Fibroblast of skin of left biceps (primary cell): ENCODE measurements around the gene CEP97.
"Not testable (repeated sequence)": the region's sequence is repeated elsewhere in the genome, so short reads cannot be mapped to it uniquely, and the experiment has no call there.

ENCODE experiments used
- DNase-seq, 2 experiments: peaks; one replicate each; pipeline ENCODE4 v3.0.0-alpha.2; 2013; ENCODE audit warnings: low read depth in 2 of 2

CEP97 gene

DNA sequence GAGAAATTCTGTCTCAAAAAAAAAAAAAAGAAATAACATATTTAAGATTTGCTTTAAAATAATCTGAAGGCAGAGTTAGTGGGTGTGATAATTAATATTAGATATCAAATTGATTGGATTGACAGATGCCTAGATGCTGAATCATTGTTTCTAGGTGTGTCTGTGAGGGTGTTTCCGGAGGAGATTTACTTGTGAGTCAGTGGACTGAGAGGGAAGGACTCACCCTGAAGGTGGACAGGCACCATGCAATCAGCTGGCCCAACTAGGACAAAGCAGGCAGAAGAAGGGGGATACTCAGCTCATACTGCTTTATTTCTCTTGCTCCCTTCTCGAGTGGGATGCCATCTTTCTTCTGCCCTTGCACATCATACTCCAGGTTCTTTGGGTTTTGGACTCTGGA is 21.2 kb upstream of the CEP97 start:
- no peak for DNase-seq

DNA sequence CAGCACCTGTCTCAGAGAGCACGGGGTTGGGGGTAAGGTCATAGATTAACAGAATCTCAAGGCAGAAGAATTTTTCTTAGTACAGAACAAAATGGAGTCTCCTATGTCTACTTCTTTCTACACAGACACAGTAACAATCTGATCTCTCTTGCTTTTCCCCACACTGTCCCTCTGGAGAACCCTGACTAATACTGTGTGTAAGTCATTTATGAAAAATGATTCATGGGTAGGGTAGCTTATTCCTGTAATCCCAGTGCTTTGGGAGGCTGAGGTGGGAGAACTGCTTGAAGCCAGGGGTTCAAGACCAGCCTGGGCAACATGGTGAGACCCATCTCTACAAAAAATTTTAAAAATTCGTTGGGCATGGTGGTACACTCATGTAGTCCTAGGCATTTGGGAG is 19.8 kb upstream of the CEP97 start:
- not testable (repeated sequence) for DNase-seq

DNA sequence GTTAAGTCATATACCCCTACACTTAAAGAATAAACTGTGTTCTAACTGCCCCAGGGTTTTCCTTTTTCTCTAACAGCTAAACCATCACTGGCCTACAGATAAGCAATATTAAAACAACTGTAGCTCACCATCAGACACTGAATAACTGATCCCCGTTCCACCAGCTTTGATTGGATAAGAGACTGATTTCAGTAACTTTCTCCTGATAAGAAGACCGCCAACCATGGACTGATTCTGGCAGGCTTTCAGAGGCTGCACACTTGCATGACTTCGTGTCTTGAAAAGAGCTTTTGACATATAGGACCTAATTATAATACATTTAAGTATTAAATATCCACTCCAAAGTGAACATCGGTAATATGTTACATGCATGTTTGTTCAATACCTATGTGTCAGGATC is 15.3 kb upstream of the CEP97 start:
- DNase-seq, result no peak

DNA sequence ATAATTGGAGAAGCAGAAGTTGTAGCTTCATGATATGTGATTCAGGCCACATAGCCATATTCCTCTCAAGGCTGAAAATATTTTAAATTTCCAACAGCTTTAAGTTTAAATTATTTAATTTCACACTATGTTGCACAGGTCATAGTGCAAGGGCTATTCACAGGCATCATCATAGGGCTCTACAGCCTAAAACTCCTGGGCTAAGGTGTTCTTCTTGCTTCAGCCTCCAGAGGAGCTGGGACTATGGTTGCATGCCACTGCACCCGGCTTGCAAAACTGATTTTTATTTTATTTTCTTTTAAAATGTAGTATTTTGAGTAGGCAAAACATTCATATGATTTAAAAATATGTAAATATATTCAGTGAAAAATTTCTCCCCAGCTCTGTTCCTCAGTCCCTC is 6.0 kb upstream of the CEP97 start:
- DNase-seq, result no peak

DNA sequence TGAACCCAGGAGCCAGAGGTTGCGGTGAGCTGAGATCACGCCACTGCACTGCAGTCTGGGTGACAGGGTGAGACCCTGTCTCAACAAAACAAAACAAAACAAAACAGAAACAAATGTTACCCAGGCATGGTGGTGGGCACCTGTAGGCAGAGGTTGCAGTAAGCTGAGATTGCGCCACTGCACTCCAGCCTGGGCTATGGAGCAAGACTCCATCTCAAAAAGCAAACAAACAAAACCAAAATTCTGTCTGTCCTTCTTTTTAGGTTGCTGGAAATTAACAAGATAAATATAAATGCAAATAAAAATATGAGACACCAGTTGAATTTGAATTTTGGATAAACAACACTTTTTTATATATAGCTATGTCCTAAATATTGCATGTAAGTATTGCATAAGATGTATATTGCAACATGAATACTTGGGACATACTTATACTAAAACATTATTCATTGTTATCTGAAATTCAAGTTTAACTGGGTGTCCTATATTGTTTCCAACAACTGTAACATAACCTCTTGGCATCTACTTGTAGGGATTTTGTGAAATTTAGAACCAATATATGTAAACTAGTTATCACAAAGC is 4.7 kb upstream of the CEP97 start:
- no peak for DNase-seq

DNA sequence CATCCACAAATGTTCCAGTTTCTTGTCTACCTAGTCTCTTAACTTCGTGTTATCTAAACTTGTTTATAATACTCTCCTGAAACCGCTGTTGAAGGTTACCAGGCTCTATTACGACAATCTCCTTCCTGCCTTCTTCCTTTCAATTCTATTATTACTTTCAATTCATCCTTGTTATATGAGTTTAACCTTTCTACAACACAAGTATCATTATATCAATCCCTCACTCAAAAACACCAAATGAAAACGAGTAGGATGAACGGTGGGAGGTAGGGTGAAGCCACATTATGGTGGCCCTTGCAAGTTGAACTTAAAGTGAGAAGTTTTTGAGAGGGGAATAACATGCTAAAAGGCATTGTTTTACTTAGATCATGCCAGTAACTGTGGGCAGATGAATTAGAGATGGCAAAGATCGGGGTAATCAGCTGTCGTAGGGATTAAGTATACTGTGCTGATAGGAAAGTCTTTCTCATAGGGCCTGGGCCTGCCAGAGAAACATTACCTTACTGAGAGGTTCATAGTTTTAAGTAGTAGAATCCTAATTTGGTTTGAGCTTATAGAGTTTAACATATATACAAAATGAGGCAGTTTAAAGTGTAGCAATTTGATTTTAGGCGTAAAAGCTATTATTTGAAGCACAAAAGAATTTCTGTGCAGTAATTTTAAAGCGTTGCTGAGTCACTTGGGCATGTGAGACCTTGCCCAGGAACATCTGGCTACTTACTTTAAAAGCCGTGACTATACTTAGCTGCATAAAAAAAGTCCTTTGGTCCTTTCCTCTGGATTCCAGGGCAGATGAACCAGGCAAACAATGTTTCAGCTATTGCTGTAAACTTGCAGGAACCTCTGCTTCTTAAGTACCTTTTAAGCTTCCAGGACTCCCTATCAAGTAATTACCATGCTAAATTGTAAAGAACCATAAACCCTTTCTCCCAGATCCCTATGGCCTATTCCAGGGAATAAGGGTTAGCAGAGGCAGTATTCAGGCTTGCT is 3.3 kb upstream of the CEP97 start:
- DNase-seq, result no peak

DNA sequence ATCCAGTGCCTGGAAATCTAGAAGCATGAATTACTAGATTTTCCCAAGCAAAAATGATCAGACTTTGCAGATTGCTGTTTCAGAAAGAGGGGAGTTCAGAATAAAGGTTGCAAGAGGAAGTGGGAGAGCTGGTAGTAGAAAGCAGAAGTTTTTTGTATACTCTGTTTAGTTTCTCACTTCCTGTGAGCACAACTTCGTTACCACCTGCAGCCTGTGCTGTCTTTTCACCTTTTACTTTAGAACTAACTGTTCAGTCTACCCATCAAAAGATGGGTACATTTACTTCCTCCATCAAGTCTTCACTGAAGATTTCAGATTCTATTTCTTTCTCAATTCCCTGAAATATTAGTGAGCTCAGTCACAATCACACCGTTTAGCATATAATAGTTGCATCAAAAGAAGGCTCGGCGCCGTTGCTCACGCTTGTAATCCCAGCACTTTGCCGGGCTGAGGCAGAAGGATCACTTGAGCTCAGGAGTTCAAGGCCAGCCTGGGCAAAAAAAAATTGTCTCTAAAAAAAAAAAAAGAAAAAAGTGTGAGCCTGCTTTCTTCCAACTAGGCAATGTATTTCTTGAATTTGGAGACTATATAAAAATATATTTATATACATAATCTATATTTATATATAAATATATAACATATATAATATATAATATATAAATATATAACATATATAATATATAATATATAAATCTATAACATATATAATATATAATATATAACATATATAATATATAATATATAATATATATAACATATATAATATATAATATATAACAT is 1.8 kb upstream of the CEP97 start:
- DNase-seq, result no peak

DNA sequence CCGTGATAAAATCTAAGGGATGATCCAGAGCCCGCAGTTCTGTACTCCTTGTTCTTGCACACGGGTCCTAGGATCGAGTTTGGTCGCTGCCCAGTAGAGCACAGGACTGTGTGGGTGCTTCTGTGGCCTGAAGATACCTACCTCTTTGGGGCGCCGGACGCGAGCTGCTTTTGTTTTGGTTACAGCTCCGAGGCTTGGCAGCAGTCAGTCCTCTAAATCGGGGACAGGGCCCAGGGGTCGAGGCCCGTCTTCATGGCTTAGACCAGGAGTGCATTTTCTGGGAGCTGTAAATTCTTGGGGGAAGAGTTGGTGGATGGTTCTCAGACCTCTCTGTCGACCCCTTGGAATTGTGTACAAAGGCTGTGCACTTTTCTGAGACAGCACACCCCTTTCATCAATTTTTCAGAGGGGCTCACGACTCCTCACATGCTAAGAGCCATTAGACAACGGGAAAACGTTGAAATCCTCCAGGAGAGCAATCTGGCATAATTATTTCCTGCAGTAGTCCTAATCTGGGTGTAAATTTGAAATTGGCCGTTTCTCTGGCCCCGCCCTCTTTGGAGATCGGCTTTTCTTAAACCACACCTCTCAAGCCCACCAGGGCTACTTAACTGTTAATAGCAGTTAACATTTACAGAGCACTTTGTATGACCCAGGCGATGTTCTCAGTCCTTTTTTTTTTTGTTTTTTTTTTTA is 928 bp downstream of the CEP97 start:
- DNase-seq, result no peak

DNA sequence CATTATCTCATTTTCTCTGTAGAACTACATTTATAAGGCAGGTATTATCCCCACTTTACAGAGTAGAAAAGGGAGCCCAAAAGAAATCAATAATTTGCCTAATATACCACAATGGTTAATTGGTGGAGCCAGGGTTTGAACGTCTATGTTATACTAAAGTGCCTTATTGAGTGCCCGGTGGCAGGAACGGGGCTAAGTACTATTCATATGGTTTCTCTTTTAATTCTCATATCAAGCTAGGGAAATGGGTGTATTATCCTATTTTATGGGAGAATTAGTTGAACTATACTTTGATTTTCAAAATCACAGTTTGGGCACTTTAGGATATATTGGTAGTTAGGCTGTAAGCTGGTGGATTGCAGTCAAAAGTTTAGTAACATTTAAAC is 1.5 kb downstream of the CEP97 start:
- DNase-seq, result no peak

DNA sequence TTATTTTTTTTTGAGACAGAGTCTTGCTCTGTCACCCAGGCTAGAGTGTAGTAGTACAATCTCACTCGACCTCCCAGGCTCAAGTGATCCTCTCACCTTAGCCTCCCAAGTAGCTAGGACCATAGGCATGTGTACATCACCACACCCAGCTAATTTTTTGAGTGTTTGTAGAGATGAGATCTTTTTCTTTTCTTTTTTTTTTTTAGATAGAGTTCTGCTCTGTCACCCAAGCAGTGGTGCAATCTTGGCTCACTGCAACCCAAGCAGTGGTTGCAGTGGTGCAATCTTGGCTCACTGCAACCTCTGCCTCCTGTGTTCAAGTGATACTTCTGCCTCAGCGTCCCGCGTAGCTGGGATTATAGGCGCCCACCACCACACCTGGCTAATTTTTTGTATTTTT is 5.2 kb downstream of the CEP97 start:
- DNase-seq, result no peak

DNA sequence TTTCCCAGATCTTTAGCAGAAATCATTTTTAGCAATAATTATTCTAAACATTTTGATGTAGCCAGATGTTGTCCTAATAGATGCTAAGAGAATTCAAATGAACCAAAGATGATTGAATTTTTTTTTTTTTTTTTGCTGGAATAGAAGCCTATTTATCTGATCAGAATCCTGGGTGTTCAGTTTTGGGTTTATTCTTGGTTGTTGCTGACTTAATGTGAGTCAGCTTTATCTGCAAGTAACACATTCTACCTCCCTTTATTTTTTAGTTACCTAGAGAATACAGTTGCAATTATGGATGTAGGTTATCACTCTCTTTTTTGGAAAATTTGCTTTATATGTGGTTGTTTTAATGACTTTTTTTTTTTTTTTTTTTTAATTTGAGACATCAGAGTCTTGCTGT is 6.4 kb downstream of the CEP97 start:
- no peak for DNase-seq

DNA sequence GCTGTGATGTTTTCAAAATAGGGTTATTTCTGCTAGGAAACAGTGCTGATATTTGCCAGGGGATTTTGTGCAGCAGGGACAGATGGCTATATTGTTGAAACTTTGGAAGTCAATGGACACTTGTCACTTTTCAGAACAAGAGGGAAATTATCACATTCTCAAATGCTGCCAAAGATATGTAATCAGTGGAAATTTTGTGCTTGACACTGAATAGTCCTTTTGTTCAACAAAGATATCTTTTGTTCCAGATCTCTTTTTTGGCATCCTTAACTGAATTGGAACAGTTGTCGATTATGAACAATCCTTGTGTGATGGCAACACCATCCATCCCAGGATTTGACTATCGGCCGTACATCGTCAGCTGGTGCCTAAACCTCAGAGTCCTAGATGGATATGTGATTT is 7.8 kb downstream of the CEP97 start:
- no peak for DNase-seq

DNA sequence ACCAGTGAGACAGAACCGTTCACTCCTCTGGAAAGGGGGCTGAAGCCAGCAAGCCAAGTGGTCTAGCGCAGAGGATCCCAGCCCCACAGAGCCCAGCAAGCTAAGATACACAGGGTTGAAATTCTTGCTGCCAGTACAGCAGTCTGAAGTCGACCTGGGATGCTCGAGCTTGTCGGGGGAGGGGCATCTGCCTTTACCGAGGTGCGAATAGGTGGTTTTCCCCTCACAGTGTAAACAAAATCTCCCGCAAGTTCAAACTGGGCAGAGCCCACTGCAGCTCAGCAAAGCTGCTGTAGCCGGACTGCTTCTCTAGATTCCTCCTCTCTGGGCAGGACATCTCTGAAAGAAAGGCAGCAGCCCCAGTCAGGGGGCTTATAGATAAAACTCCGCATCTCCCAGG is 11.4 kb downstream of the CEP97 start:
- no peak for DNase-seq

DNA sequence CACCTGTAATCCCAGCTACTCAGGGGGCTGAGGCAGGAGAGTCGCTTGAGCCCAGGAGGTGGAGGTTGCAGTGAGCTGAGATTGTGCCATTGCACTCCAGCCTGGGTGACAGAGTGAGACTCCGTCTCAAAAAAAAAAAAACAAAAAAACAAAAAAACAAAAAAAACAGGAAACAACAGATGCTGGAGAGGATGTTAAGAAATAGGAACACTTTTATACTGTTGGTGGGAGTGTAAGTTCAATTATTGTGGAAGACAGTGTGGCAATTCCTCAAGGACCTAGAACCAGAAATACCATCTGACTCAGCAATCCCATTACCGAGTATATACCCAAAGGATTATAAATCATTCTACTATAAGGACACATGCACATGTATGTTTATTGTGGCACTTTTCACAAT is 17.5 kb downstream of the CEP97 start:
- not testable (repeated sequence) for DNase-seq

DNA sequence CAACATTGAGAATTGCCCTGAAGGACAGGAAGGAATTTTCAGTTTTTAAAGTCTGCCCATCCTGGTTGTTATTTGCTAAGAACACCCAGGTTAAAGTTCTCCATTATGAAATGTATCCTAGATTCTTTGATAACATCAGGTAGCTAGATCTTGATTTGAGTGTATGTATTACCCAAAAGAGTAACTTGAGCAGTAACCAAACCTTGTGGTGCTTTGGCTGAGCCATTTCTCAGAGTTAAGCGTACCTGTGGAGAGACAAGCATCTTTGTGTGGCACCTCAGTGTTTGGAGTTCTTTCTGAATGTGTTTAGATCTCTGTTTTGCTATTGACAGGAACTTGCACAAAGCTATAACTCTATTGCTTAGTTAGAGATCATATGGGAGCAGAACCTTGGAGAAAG is 20.4 kb downstream of the CEP97 start:
- no peak for DNase-seq

DNA sequence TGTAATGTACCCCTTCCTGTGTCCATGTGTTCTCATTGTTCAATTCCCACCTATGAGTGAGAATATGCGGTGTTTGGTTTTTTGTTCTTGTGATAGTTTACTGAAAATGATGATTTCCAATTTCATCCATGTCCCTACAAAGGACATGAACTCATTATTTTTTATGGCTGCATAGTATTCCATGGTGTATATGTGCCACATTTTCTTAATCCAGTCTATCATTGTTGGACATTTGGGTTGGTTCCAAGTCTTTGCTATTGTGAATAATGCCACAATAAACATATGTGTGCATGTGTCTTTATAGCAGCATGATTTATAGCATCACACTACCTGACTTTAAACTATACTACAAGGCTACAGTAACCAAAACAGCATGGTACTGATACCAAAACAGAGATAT is 21.5 kb downstream of the CEP97 start:
- not testable (repeated sequence) for DNase-seq

DNA sequence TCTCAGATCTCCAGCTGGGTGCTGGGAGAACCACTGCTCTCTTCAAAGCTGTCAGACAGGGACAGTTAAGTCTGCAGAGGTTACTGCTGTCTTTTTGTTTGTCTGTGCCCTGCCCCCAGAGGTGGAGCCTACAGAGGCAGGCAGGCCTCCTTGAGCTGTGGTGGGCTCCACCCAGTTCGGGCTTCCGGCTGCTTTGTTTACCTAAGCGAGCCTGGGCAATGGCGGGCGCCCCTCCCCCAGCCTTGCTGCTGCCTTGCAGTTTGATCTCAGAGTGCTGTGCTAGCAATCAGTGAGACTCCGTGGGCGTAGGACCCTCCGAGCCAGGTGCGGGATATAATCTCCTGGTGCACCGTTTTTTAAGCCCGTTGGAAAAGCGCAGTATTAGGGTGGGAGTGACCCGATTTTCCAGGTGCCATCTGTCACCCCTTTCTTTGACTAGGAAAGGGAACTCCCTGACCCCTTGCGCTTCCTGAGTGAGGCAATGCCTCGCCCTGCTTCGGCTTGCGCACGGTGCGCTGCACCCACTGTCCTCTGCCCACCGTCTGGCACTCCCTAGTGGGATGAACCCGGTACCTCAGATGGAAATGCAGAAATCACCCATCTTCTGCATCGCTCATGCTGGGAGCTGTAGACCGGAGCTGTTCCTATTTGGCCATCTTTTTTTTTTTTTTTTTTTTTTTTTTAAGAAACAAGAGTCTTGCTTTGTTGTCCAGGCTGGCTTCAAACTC is 29.1 kb downstream of the CEP97 start:
- DNase-seq, result not testable (repeated sequence)

DNA sequence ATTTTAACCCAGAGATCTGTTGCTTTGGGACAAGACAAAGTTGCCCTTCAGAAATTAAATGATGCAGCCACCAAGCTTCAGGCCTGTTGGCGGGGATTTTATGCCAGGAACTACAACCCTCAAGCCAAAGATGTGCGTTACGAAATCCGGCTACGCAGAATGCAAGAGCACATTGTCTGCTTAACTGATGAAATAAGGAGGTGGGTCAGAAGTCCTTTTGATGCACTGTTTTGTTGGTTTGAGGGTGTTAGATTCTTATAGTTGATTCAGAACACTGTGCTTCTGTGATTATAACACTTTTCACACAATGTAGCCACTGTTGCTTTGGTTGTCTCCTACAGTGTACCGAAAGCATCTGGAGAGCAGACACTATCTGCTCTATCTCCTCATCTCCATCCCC is 33.8 kb downstream of the CEP97 start:
- DNase-seq, result no peak

DNA sequence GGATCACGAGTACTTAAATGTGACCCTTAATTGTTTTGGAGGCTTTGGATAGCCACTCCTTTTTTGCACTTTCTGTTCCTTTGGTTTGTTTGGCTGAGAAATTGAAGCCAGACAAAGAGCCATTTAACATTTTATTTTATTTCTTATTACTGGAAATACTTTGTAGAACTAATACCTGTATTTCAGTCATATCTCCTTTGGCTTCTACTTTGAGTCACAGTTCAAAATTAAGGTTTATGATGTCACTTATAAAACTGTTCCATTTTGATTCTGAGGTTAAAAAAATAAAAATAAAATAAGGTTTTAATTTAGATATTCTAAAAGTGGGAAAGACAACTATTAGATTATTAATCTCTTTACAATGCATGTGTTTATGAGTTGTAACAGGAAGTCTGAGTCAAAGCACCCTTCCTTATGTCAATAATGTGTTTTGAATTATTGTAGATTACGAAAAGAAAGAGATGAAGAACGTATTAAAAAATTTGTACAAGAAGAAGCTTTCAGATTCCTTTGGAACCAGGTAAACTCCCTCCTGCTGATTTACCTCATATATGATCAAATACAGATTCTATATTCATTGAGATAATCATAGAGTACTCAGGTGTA is 37.7 kb downstream of the CEP97 start:
- DNase-seq, result no peak

DNA sequence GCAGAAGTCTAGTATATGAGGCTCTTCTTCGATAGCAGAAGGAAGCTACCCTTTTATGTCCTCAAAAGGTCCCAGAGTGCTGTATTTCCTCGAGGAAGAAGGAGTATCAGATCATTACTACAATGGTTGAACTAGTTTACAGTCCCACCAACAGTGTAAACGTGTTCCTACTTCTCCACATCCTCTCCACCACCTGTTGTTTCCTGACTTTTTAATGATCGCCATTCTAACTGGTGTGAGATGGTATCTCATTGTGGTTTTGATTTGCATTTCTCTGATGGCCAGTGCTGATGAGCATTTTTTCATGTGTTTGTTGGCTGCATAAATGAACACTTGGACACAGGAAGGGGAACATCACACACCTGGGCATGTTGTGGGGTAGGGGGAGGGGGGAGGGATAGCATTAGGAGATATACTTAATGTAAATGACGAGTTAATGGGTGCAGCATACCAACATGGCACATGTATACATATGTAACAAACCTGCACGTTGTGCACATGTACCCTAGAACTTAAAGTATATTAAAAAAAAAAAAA is 53.4 kb downstream of the CEP97 start:
- DNase-seq, result not testable (repeated sequence)
